ENCODE results near the gene MORN1. TPM values are rescaled to one million over a fixed set of nuclear protein-coding genes. Genes with fewer than 3 reads are reported as not detected.

MORN1 gene
- total RNA-seq, 1 donor from 2014 or later, result 35.3 TPM

DNA sequence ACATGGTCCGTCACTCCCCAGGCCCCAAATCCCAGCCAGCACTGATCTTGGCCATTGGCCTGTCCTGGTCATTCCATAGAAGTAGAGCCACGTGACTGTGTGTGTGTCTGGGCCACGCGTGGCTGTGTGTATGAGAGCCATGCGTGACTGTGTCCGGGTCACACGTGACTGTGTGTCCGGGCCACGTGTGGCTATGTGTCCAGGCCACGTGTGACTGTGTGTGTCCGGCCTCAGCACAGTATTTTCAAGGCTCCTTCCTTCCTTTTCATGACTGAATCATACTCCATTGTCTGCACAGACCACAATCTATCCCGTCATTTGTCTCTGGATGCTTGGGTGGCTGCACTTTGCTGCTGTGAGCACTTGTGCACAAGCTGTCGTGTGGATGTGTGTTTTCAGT lies 95.8 kb downstream of the MORN1 start:
- H3K4me3 Mint-ChIP-seq (ENCODE audit: low read depth), result no peak overlapping the region
- H3K4me1 Mint-ChIP-seq (ENCODE audit: low read depth), result no peaks in the 10 kb centered on the region
- no peak for DNase-seq (ENCODE audit: low spot score, unreplicated experiment)
- no peaks in the 10 kb centered on the region for H3K9me3 Mint-ChIP-seq (ENCODE audit: low read depth)
- H3K36me3 Mint-ChIP-seq (ENCODE audit: insufficient read depth), result no peaks in the 10 kb centered on the region
- TF ChIP-seq, protein P1, sequence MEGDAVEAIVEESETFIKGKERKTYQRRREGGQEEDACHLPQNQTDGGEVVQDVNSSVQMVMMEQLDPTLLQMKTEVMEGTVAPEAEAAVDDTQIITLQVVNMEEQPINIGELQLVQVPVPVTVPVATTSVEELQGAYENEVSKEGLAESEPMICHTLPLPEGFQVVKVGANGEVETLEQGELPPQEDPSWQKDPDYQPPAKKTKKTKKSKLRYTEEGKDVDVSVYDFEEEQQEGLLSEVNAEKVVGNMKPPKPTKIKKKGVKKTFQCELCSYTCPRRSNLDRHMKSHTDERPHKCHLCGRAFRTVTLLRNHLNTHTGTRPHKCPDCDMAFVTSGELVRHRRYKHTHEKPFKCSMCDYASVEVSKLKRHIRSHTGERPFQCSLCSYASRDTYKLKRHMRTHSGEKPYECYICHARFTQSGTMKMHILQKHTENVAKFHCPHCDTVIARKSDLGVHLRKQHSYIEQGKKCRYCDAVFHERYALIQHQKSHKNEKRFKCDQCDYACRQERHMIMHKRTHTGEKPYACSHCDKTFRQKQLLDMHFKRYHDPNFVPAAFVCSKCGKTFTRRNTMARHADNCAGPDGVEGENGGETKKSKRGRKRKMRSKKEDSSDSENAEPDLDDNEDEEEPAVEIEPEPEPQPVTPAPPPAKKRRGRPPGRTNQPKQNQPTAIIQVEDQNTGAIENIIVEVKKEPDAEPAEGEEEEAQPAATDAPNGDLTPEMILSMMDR (IDR thresholded peaks at IDR 0.05; ENCODE audit: unreplicated experiment), result no peak
- H3K27ac Mint-ChIP-seq, result peak overlapping the region; percentile 74
- H3K27me3 Mint-ChIP-seq, result no peaks in the 10 kb centered on the region

DNA sequence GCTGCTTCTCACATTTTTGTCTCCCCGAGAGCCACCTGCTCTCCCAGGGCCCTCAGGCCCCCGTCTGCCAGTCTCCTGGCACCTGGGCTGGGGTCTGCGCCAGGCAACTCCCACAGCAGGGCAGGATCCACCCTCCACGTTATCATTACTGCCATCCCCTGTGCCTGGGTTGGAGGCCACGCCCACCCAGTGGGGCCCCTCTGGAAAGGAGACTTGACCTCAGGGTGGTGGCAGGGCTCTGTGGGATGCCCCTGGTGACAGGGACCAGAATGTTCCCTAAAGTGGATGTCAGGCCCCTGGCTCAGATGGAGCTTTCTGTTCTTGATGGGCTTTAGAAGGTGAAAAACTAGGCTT lies 96.7 kb downstream of the MORN1 start:
- no peak overlapping the region for H3K27ac Mint-ChIP-seq
- no peaks in the 10 kb centered on the region for H3K4me1 Mint-ChIP-seq (ENCODE audit: low read depth)
- no peaks in the 10 kb centered on the region for H3K27me3 Mint-ChIP-seq
- TF ChIP-seq, protein P1 (IDR thresholded peaks at IDR 0.05; ENCODE audit: unreplicated experiment), result no peak
- H3K4me3 Mint-ChIP-seq (ENCODE audit: low read depth), result no peak overlapping the region
- no peaks in the 10 kb centered on the region for H3K9me3 Mint-ChIP-seq (ENCODE audit: low read depth)
- DNase-seq (ENCODE audit: low spot score, unreplicated experiment), result no peak
- H3K36me3 Mint-ChIP-seq (ENCODE audit: insufficient read depth), result no peaks in the 10 kb centered on the region

DNA sequence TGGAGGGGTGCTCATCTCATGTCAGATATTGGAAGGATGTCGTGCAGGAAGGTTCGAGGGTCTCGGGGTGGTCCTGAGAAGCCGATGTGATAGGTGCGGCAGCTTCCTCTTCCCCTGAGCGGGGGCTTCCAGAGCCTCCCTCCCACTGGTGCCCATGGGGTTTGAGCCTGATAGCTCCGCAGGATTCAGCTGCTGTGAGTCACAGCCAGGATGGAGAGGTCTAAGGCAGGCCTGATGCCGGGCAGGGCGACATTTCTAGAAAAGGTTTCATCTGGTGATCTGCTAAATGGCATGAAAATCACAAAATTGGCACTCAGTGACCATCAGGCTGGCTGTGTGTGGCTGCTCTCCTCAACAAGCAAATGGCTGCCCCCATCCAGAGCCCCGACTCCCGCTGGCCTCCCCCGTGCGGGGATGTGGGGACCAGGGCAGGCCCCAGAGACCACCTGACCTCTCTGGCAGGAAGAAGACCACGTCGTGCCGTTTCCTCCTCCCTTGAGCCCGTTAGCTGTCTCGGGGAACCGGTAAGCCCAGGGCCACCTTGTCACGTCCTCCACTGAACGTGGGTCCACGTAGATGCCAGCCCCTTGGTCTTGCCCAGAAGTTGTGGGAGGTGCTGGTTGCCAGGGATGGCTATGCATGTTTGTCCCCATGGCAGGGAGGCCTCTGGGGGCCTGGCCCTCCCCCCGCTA lies 97.2 kb downstream of the MORN1 start:
- Mint-ChIP-seq H3K4me3 (ENCODE audit: low read depth) (no peak overlapping the region), H3K36me3 (ENCODE audit: insufficient read depth) (no peaks in the 10 kb centered on the region), H3K9me3 (ENCODE audit: low read depth) (no peaks in the 10 kb centered on the region), H3K27me3 (no peaks in the 10 kb centered on the region), H3K27ac (peak overlapping the region; percentile 15), H3K4me1 (ENCODE audit: low read depth) (no peaks in the 10 kb centered on the region)
- no peak for DNase-seq (ENCODE audit: low spot score, unreplicated experiment)
- TF ChIP-seq, protein P1 (IDR thresholded peaks at IDR 0.05; ENCODE audit: unreplicated experiment), result no peak

DNA sequence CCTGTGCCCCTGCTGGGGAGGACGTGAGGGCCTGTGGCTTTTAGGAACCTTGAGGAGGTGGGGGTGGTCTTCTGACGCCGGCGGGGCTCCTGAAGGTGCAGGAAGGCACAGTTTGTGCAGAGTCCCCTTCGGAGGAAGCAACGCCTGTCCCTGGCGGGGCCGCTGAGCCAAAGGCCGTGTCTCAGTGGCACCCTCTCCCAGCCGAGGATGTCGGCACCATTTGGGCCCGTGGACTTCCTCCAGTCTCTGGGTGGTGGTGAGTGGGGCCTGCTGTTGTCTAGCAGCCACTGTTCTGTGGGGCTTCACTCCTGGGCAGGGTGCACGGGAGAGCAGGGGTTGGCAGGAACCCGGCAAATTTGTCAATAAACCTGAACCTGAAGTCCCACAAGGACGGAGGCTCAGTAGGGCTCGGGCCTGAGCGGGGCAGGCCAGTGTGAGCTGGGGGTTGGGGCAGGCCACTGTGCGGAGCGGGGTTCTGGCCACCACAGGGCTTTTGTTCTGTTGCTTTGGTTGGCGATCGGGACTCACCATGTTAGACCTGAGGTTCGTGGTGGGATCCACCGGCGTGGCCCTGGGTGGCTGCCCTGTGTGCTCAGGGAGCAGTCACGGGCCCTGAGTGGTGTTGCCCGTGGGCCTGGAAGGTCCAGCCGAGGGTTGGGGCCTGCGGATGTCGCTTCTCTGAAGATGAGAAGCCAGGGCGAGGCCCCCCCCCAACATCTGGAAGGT lies 98.5 kb downstream of the MORN1 start:
- Mint-ChIP-seq H3K4me1 (ENCODE audit: low read depth) (no peaks in the 10 kb centered on the region), H3K27me3 (no peaks in the 10 kb centered on the region), H3K36me3 (ENCODE audit: insufficient read depth) (no peaks in the 10 kb centered on the region), H3K9me3 (ENCODE audit: low read depth) (no peaks in the 10 kb centered on the region), H3K27ac (no peak overlapping the region), H3K4me3 (ENCODE audit: low read depth) (no peak overlapping the region)
- DNase-seq (ENCODE audit: low spot score, unreplicated experiment), result no peak
- TF ChIP-seq, protein P1 (IDR thresholded peaks at IDR 0.05; ENCODE audit: unreplicated experiment), result no peak

DNA sequence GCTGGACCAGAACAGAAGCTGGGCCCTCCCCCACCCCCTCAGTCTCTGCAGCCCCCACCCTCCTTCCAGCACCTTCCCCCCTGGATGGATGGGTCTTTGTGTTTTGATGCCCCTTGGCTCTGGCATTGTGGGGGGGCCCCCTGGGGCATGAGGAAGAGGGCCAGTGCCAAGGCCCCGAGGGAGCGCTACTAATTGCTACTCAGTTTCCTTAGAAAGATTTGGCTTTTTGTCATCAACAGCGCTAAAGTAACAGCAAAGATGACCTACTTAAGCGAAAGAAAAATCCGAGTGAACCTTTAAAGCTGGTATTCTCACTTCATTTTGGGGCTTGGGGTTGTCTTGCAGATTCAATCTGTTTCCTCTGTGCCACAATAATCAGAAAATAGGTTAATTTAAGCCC lies 99.8 kb downstream of the MORN1 start:
- Mint-ChIP-seq H3K4me3 (ENCODE audit: low read depth) (no peak overlapping the region), H3K9me3 (ENCODE audit: low read depth) (no peaks in the 10 kb centered on the region), H3K27me3 (no peaks in the 10 kb centered on the region), H3K4me1 (ENCODE audit: low read depth) (no peaks in the 10 kb centered on the region), H3K36me3 (ENCODE audit: insufficient read depth) (no peaks in the 10 kb centered on the region), H3K27ac (no peak overlapping the region)
- DNase-seq (ENCODE audit: low spot score, unreplicated experiment), result no peak
- TF ChIP-seq, protein P1 (IDR thresholded peaks at IDR 0.05; ENCODE audit: unreplicated experiment), result no peak
